GM21528 (cell line): Measurements from ENCODE around the gene HINT1.
A peak's percentile ranks its signal among the peaks of the same experiment; 100 is the strongest.
"Not testable (repeated sequence)": the region's sequence is repeated elsewhere in the genome, so short reads cannot be mapped to it uniquely, and the experiment has no call there.

Experiments
- ATAC-seq: cut with Tn5 transposase; IDR thresholded peaks from one replicate; pipeline ENCODE4 v1.9.1; 2021; ENCODE audit warnings: mild to moderate bottlenecking, moderate library complexity; ENCODE audit not compliant: unreplicated experiment, low FRiP score

Gene HINT1

GRCh38 chr5:131171276-131171810 is 6.3 kb upstream of the HINT1 start:
- peak; percentile 10 for ATAC-seq

- ATAC-seq: peak; percentile 99
These were observed 5.7 kb upstream of the HINT1 start, which contains the start of gene LYRM7 for GRCh38 chr5:131170540-131171275. Gene LYRM7, plus strand, starts transcription at chr5:131170944. Its CDS starts 77 bp downstream, at chr5:131171021.

GRCh38 chr5:131169810-131170539 is 4.9 kb upstream of the HINT1 start:
- ATAC-seq: no peak

GRCh38 chr5:131167615-131168014 is 2.6 kb upstream of the HINT1 start:
- no peak for ATAC-seq

GRCh38 chr5:131164191-131165118 is 601 bp downstream of the HINT1 start:
- ATAC-seq: peak; percentile 80

GRCh38 chr5:131163276-131164119 is 1.6 kb downstream of the HINT1 start:
- no peak for ATAC-seq

GRCh38 chr5:131160134-131160533 is 4.9 kb downstream of the HINT1 start:
- ATAC-seq: no peak

- no peak for ATAC-seq
These were observed 8.1 kb downstream of the HINT1 start for GRCh38 chr5:131156957-131157356.

GRCh38 chr5:131156385-131156784 is 8.7 kb downstream of the HINT1 start:
- ATAC-seq: no peak

GRCh38 chr5:131151216-131151615 is 13.8 kb downstream of the HINT1 start:
- ATAC-seq: no peak

GRCh38 chr5:131150408-131150807 is 14.6 kb downstream of the HINT1 start:
- ATAC-seq: no peak

- ATAC-seq: no peak
These were observed 16.2 kb downstream of the HINT1 start for GRCh38 chr5:131148835-131149234.

- ATAC-seq: no peak
These were observed 17.8 kb downstream of the HINT1 start for GRCh38 chr5:131147258-131147657.

GRCh38 chr5:131142970-131143617 is 22.0 kb downstream of the HINT1 start:
- no peak for ATAC-seq

GRCh38 chr5:131139321-131139720 is 25.7 kb downstream of the HINT1 start:
- ATAC-seq: no peak

GRCh38 chr5:131138406-131138805 is 26.6 kb downstream of the HINT1 start:
- ATAC-seq: not testable (repeated sequence)

- ATAC-seq: not testable (repeated sequence)
These were observed 32.0 kb downstream of the HINT1 start for GRCh38 chr5:131133091-131133490.

GRCh38 chr5:131129306-131129705 is 35.8 kb downstream of the HINT1 start:
- ATAC-seq: no peak

- not testable (repeated sequence) for ATAC-seq
These were observed 37.8 kb downstream of the HINT1 start for GRCh38 chr5:131127244-131127643.
